ENCODE measurements around the gene FGD2.

The FGD2 gene
- long read RNA-seq, donor 1, result 0 reads
- long read RNA-seq, donor 2, result 0 reads
- long read RNA-seq, donor 3, result 0 reads
- long read RNA-seq, donor 4, partial matches to known transcripts, result 0 of 1 reads
- long read RNA-seq, donor 4, other reads (novel, unspliced or antisense), result 0 of 1 reads
- long read RNA-seq, donor 5, partial matches to known transcripts, result 0 of 2 reads
- long read RNA-seq, donor 5, other reads (novel, unspliced or antisense), result 0 of 2 reads
- long read RNA-seq, donor 6, result 0 reads
- long read RNA-seq, donor 7, result 0 reads
- long read RNA-seq, donor 8, result 0 reads

DNA sequence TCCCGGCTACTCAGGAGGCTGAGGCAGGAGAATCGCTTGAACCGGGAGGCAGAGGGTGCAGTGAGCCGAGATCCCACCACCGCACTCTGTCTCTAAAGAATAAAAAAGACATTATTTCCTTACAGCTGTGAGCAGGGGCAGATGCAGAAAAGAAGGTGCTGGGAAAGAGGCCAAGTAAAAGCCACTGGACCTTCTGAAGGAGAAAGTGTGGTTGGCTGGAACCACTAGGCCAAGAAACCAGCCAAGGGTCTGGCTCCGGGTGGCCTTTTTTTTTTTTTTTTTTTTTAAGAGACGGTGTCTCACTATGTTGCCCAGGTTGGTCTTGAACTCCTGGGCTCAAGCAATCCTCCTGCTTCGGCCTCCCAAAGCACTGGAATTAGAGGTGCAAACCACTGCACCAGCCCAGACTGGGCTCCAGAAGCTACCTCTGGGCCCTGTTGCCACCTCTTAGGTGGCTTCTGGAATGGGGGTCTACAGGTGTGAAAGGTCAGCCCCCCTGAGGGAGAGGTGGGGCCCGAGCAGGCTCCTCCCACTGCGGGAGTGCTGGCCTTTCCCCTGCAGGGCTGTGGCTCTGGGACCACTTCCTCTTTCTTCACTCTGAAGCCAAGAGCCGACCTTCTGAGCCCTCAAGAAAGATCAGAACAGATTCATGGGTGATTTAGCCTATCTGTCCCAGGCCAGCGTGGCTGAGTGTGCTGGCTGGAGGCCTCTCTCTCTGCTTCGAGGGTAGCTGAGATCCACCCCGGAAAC is at the start of gene FGD2:
Gene FGD2, plus strand, starts transcription at position 595 of the 750 bp plus-strand sequence. CDS start 163 bp downstream, outside the sequence.
- DNase-seq, result no peak

DNA sequence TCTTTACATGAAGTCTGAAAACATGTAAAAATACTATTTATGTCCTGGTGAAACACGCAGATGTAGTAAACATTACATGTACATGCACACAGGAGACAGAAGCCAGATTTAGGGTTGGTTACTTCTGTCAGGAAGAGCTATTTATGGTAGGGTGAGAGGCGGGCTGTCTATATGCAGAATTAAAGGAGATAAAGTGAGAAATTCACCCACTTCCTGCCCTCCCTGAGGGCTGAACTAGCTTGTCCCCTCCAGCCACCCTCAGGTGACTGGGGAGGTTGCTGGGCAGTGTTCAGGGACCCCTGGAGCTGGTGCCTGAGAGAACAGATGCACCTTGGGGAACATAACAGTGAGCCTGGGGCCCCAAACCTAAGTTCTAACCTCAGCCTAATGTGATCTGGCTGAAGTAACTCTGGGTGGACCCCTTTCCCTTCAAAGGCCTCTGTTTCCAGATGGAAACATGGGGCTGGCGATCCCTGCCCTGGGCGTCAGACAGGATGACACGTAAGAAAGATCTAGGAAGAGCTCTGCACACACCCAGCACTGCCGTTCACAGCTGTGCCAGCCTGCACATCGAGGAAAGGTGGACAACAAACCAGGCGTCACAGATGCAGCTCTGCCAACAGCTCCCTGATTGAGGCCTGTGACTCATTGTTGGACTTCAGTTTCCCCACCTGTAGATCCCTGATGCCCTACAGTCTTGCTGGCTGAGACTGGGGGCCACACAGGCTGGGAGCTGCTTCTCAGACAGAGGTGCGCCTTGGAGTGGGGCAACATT is 49.6 kb upstream of the FGD2 start:
- no peak for DNase-seq

- DNase-seq, result no peak
Observed at GRCh38 chr6:36956446-36956820, 49.0 kb upstream of the FGD2 start.

- no peak for DNase-seq
Observed at GRCh38 chr6:36957773-36958271, 47.6 kb upstream of the FGD2 start.

DNA sequence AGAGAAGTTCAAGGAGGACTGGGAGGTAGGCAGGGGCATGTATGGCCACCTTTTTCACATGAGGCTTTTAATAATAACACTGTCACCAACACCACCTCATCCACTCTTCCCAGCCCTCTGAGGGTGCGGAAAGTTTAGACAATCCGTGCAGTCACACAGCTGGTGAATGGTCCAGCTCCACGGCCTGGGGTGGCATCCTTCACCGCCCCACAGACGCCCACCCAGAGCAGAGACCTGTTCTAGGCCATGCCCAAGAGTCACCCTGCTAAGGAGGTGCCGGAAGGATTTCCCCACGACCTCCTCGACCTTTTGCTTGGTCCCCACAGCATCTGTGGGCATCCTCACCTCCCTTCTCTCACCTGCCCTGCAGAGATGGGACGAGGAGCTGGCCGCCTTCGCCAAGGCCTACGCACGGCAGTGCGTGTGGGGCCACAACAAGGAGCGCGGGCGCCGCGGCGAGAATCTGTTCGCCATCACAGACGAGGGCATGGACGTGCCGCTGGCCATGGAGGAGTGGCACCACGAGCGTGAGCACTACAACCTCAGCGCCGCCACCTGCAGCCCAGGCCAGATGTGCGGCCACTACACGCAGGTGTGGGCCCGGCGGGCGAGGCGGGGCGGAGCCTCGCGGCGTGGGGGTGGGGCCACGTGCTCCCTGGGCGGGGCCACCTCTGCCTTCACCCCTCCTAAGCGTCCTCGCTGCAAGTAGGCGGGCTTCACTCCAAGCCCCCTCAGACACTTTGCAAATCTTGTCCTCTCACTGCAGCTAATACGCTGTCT is 46.5 kb upstream of the FGD2 start:
- no peak for DNase-seq

DNA sequence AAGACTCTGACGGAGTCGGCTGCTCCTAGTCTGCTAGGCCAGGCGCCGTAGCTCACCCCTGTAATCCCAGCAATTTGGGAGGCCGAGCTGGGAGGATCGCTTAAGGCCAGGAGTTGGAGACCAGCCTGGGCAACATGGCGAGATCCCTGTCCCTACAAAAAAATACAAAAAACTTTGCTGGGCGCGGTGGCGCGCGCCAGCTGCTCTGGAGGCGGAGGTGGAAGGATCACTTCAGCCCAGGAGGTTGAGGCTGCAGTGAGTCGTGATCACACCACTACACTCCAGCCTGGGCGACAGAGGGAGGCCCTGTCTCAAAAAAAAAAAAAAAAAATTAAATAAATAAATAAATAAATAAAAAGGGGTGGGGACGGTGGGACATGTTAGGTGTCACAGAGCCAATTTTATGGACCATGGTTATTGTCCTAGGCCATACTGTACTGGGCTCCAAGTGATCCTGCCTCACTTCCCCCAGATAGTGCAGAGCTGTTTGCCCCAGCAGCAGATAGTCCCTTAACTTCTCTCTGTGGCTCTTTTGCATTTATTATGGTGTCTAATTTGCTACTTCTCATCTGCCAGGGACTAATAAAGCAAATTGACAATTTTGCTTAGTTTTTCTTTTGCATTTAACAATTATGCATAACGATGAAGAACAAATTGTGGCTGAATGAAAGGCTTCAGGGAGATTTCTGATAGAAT is 45.8 kb upstream of the FGD2 start:
- DNase-seq, result no peak

DNA sequence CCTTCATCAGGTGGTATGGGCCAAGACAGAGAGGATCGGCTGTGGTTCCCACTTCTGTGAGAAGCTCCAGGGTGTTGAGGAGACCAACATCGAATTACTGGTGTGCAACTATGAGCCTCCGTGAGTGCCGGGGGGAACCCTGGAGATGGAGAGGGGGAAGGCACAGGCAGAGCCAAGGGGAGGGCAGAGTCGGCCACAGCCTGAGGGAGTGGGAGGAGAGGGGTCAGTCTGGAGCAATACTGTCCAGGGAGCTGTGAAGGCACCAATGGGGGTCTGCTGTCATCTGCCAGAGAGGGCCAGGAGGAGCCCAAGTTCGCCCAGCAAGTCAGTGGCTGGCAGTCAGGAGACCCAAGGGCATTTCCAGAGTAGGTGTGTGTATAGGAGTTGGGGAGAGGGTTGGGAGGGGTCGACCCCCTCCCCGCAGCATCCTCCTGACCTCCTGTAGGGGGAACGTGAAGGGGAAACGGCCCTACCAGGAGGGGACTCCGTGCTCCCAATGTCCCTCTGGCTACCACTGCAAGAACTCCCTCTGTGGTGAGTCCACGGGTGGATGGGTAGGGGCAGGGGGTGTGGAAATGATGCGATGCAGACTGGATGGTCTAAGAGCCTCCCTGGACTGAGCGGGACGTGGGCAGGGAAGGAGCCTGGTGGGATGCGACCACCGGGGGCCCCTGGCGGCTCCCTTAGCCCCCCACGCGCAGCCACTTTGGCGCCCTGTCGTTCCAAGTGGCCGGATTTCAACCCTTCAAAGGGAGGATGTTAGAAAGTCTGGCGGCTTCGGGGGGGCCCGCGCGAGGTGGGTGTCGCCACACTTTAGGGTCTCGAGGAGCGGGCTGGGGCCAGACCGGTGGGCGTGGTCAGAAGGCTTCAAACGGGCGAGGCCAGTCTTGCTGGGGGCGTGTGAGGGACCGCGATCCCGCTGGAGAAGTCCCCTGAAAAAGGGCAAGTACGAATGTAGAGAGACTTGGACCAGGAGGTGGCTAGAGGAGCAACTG is 43.7 kb upstream of the FGD2 start:
- no peak for DNase-seq

DNA sequence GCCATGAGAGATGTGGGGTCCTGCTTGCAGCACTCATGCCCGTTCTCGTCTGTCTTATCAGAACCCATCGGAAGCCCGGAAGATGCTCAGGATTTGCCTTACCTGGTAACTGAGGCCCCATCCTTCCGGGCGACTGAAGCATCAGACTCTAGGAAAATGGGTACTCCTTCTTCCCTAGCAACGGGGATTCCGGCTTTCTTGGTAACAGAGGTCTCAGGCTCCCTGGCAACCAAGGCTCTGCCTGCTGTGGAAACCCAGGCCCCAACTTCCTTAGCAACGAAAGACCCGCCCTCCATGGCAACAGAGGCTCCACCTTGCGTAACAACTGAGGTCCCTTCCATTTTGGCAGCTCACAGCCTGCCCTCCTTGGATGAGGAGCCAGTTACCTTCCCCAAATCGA is 42.6 kb upstream of the FGD2 start:
- no peak for DNase-seq

DNA sequence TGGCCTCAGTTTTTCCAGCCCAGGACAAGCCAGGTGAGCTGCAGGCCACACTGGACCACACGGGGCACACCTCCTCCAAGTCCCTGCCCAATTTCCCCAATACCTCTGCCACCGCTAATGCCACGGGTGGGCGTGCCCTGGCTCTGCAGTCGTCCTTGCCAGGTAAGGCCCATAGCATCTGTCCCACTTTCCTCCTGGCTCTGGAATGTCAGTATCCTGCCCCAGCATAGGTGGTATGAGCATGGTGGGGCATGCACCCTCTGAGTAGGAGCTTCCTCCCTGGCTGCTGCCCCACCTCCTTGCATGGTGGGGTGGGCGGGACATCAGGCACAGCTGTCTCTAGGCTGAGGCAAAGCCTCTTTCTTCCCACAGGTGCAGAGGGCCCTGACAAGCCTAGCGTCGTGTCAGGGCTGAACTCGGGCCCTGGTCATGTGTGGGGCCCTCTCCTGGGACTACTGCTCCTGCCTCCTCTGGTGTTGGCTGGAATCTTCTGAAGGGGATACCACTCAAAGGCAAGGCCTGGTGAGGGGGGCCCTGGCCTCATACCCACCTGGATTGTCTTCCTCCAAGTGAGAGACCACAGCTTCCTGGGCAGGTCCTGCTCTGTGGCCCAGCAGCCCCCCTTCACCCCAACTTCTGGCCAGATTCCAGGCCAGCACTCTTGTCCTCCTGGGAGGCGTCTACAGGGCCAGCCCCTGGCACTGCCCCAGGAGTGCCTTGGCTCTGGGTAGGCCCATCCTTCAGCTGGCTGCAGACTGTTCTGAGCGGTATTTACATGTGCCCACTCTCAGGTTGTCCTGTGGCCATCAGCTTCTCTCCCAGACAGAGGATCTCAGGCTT is 41.8 kb upstream of the FGD2 start:
- no peak for DNase-seq

- DNase-seq, result no peak
Observed at GRCh38 chr6:36964349-36964748, 41.1 kb upstream of the FGD2 start.

GRCh38 chr6:36964908-36965307 is 40.5 kb upstream of the FGD2 start:
- no peak for DNase-seq

GRCh38 chr6:36967301-36967700 is 38.2 kb upstream of the FGD2 start:
- no peak for DNase-seq

DNA sequence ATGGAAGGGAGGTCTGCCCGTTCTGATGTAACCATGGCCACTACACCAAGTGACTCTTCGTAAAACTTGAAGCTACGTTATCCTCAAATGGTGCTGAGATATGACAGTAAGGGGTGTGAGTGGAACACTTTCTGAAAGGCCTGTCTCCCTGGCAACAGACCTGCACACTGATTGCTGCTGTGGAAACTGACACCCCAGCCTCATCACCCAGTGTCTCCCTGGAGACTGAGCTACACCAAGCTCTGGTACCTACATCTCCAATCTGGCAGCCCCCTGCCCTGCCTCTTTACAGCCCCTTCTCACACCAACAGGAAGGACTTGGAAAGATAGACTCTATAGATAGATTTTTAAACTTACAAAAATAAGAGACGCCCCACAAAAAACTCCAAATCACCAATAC is 37.7 kb upstream of the FGD2 start:
- no peak for DNase-seq

- DNase-seq, result no peak
Observed at GRCh38 chr6:36968266-36968977, 37.0 kb upstream of the FGD2 start.

DNA sequence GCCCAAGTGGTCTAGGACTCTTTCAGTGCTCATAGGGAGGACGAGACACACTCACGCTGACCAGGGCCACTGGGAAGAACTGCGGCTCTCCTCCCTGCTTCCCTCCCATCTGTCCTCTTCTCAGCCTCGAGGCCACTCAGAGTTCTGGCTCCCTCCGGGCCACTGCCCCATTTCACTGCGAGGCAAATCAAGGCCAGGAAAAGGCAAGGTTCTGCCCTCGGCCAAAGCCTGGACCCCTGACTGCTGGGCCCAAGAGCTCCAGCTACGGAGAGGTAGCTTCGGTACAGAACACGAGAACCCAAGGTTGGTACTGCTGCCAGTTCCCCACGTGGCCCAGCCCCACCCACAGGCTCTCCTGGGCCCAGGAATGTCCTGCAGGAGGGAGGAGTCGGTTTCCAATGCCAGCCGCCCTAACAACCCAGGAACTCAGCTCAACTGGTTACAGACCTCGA is 36.2 kb upstream of the FGD2 start:
- no peak for DNase-seq

- no peak for DNase-seq
Observed at GRCh38 chr6:36969988-36970891, 35.2 kb upstream of the FGD2 start.

All from right kidney (tissue), 9 donors.